Measurements from ENCODE around the gene GFRA1.

DNA sequence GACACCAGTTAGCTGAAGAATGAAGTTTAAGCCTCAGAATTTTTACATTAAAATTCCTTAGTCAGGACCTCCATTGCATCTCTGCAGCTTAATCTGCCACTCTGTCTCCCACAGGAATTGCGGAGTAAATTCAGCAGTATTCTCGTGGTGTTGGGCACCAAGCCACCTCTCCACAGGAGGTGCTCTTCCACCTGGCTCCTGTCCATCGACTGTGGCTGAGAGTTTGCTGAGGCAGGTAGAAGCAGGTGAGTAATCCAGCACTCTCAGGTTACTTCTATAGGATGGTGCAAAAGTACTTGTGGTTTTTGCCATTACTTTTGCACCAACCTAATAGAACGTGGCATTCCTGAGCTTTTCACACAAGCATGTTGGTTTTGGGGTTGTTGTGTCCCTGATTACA is 134.1 kb downstream of the GFRA1 start:
- TF ChIP-seq, protein P1, sequence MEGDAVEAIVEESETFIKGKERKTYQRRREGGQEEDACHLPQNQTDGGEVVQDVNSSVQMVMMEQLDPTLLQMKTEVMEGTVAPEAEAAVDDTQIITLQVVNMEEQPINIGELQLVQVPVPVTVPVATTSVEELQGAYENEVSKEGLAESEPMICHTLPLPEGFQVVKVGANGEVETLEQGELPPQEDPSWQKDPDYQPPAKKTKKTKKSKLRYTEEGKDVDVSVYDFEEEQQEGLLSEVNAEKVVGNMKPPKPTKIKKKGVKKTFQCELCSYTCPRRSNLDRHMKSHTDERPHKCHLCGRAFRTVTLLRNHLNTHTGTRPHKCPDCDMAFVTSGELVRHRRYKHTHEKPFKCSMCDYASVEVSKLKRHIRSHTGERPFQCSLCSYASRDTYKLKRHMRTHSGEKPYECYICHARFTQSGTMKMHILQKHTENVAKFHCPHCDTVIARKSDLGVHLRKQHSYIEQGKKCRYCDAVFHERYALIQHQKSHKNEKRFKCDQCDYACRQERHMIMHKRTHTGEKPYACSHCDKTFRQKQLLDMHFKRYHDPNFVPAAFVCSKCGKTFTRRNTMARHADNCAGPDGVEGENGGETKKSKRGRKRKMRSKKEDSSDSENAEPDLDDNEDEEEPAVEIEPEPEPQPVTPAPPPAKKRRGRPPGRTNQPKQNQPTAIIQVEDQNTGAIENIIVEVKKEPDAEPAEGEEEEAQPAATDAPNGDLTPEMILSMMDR (IDR thresholded peaks at IDR 0.05; ENCODE audit: control extremely low read depth in 1 of 3, insufficient read depth in 1 of 3, low read depth in 1 of 3, low read length in 3 of 3): no peak
- TF ChIP-seq POLR2AphosphoS5 (IDR thresholded peaks at IDR 0.05; ENCODE audit: low read depth, low read length) (no peak), RBBP5 (IDR thresholded peaks at IDR 0.05; ENCODE audit: borderline replicate concordance, low read depth, low read length) (no peak), POLR2A (IDR thresholded peaks at IDR 0.05; ENCODE audit: control extremely low read depth in 1 of 2, low read depth in 2 of 2, low read length in 2 of 2) (no peak), RNF2 (IDR thresholded peaks at IDR 0.05; ENCODE audit: borderline replicate concordance, low read depth, low read length, missing control alignments, poor library complexity, severe bottlenecking) (no peak), SP1 (IDR thresholded peaks at IDR 0.05; ENCODE audit: low read depth, low read length) (no peak), GABPA (IDR thresholded peaks at IDR 0.05; ENCODE audit: borderline replicate concordance, insufficient read depth, low read length) (no peak), JUN (IDR thresholded peaks at IDR 0.05; ENCODE audit: low read depth, low read length) (no peak), YY1 (IDR thresholded peaks at IDR 0.05; ENCODE audit: low read depth, low read length) (no peak), FOSL1 (IDR thresholded peaks at IDR 0.05; ENCODE audit: insufficient read depth, low read depth, low read length) (no peak)
- TF ChIP-seq, protein P2, sequence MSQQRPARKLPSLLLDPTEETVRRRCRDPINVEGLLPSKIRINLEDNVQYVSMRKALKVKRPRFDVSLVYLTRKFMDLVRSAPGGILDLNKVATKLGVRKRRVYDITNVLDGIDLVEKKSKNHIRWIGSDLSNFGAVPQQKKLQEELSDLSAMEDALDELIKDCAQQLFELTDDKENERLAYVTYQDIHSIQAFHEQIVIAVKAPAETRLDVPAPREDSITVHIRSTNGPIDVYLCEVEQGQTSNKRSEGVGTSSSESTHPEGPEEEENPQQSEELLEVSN (IDR thresholded peaks at IDR 0.05): no peak
